ENCODE data around the gene ZBTB46.

Gene ZBTB46

DNA sequence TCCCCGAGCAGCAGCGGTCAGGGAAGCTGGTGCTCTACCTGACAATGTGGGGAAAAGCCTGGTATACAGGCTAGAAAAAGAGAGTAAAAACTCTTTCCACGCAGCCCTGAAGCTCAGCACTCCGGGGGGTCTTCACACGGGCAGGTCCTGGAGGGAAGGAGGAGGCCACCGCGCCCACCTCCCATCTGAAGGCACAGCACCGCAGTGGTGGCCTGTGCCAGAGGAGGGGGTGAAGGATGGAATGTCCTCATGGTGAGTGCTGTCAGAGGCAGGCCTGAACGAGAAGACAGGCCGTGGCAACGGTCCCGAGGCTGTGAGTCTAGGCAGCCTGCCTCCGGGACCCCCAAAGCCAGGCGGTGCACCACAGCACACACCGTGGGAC is 85.6 kb downstream of the ZBTB46 start:
- Mint-ChIP-seq H3K4me1 (no peaks in the 10 kb centered on the region), H3K4me3 (no peak overlapping the region), H3K27me3 (peaks cover 1% of the 10 kb centered on the region), H3K36me3 (no peaks in the 10 kb centered on the region), H3K9me3 (no peaks in the 10 kb centered on the region), H3K27ac (no peak overlapping the region)
- DNase-seq (ENCODE audit: low spot score in 2 of 2): no peak
- no peak for ATAC-seq (ENCODE audit: low read depth)

- DNase-seq (ENCODE audit: low spot score in 2 of 2) (no peak), ATAC-seq (ENCODE audit: low read depth) (no peak)
- H3K36me3 Mint-ChIP-seq: no peaks in the 10 kb centered on the region
- peaks cover 1% of the 10 kb centered on the region for H3K27me3 Mint-ChIP-seq
- no peaks in the 10 kb centered on the region for H3K9me3 Mint-ChIP-seq
- H3K27ac Mint-ChIP-seq: no peak overlapping the region
- no peaks in the 10 kb centered on the region for H3K4me1 Mint-ChIP-seq
- no peak overlapping the region for H3K4me3 Mint-ChIP-seq
These were observed 86.3 kb downstream of the ZBTB46 start for GRCh38 chr20:63744574-63745423.

DNA sequence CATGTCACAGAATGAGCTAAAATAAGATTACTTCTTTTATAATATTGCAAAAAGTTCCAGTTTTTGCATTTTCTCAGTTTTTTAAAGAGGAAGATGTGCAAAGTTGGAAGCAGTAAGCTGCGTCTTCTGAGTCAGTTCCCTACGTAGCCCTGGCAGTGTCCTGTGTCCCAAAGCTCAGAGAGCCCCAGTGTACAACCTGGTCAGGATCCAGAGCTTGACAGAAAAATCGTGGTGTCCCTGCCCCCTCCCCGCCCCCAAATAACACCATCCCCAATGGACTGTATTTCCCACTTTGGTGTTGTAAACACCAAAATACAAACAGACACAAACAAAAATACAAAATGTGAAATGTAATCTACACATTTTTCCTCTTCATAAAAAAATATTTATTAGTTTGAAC is 86.9 kb downstream of the ZBTB46 start:
- H3K27me3 Mint-ChIP-seq: peaks cover 1% of the 10 kb centered on the region
- H3K9me3 Mint-ChIP-seq: no peaks in the 10 kb centered on the region
- no peak overlapping the region for H3K27ac Mint-ChIP-seq
- H3K4me3 Mint-ChIP-seq: no peak overlapping the region
- no peaks in the 10 kb centered on the region for H3K4me1 Mint-ChIP-seq
- no peak for DNase-seq (ENCODE audit: low spot score in 2 of 2)
- H3K36me3 Mint-ChIP-seq: no peaks in the 10 kb centered on the region
- ATAC-seq (ENCODE audit: low read depth): no peak

DNA sequence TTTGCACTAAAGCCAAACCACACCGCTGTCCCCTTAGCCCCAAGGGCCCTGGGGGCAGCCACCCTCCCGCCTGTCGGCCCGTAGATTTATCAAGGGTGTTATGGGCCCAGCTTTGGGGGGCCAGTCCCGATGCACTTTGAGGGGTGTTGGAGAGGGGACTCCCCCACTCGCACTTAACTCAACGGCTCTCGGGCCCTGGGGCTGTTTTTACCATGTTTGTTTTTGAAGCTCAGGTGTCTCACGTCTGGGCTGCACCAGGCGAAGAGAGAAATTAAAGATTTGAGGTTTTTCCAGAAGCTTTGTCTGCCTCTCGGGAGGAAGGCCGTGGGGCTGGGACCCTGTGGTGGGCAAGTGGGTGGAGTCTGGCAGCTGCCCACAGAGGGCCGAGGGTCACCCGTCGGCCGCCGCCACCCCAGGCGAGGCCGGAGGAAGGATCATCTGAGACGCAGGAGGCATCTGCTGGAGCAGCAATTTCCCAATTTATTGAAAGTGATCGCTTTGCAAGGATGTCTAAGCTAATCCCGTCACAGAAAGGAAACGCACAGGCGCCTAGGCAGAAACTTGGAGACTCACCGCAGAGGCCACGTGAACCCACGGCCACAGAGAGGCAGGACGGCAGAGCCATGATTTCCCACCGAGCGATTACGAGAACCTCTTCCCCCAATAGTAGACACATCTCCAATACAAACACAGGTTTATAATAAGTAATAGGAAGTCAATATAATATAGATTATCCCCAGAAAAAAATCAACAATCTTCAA is 87.7 kb downstream of the ZBTB46 start:
- peaks cover 1% of the 10 kb centered on the region for H3K27me3 Mint-ChIP-seq
- no peaks in the 10 kb centered on the region for H3K9me3 Mint-ChIP-seq
- H3K36me3 Mint-ChIP-seq: no peaks in the 10 kb centered on the region
- no peak overlapping the region for H3K27ac Mint-ChIP-seq
- no peaks in the 10 kb centered on the region for H3K4me1 Mint-ChIP-seq
- H3K4me3 Mint-ChIP-seq: no peak overlapping the region
- no peak for ATAC-seq (ENCODE audit: low read depth)
- DNase-seq (ENCODE audit: low spot score in 2 of 2): no peak

GRCh38 chr20:63742381-63743024 is 88.6 kb downstream of the ZBTB46 start:
- no peaks in the 10 kb centered on the region for H3K36me3 Mint-ChIP-seq
- no peaks in the 10 kb centered on the region for H3K4me1 Mint-ChIP-seq
- no peaks in the 10 kb centered on the region for H3K9me3 Mint-ChIP-seq
- H3K27ac Mint-ChIP-seq: no peak overlapping the region
- peaks cover 1% of the 10 kb centered on the region for H3K27me3 Mint-ChIP-seq
- ATAC-seq (ENCODE audit: low read depth): no peak
- DNase-seq (ENCODE audit: low spot score in 2 of 2): no peak
- H3K4me3 Mint-ChIP-seq: no peak overlapping the region

DNA sequence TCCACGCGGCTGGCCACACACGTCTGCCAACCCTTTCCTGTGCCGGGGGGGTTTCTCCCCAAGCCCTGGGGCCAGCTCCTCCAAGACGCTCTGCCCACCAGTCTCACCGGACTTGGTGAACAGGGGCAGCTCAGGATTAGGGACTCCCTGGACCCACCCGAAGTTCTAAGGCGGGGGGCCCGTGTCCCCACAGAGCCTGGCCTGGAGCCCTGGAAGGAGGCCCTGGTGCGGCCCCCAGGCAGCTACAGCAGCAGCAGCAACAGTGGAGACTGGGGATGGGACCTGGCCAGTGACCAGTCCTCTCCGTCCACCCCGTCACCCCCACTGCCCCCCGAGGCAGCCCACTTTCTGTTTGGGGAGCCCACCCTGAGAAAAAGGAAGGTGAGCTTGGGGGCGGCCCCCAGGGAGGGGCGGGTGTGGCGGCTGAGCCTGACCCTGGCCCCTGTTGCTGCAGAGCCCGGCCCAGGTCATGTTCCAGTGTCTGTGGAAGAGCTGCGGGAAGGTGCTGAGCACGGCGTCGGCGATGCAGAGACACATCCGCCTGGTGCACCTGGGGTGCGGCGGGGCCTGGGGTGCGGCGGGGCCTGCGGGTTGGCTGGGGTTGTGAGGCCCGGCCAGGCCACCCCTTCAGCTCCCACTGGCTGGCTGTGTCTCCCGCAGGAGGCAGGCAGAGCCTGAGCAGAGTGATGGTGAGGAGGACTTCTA is 89.2 kb downstream of the ZBTB46 start:
- no peak for ATAC-seq (ENCODE audit: low read depth)
- peak overlapping the region; percentile 66 for H3K4me3 Mint-ChIP-seq

GRCh38 chr20:63741354-63741675 is 89.7 kb downstream of the ZBTB46 start:
- ATAC-seq (ENCODE audit: low read depth): no peak
- Mint-ChIP-seq H3K27ac (no peak overlapping the region), H3K27me3 (peaks cover 1% of the 10 kb centered on the region), H3K4me1 (peaks cover 1% of the 10 kb centered on the region), H3K4me3 (peak overlapping the region; percentile 66), H3K36me3 (no peaks in the 10 kb centered on the region), H3K9me3 (no peaks in the 10 kb centered on the region)
- no peak for DNase-seq (ENCODE audit: low spot score in 2 of 2)

More for the DNA sequence above, 89.2 kb downstream of the ZBTB46 start:
- Mint-ChIP-seq H3K27me3 (peaks cover 1% of the 10 kb centered on the region), H3K4me1 (no peaks in the 10 kb centered on the region), H3K9me3 (no peaks in the 10 kb centered on the region), H3K27ac (no peak overlapping the region), H3K36me3 (no peaks in the 10 kb centered on the region)
- no peak for DNase-seq (ENCODE audit: low spot score in 2 of 2)

DNA sequence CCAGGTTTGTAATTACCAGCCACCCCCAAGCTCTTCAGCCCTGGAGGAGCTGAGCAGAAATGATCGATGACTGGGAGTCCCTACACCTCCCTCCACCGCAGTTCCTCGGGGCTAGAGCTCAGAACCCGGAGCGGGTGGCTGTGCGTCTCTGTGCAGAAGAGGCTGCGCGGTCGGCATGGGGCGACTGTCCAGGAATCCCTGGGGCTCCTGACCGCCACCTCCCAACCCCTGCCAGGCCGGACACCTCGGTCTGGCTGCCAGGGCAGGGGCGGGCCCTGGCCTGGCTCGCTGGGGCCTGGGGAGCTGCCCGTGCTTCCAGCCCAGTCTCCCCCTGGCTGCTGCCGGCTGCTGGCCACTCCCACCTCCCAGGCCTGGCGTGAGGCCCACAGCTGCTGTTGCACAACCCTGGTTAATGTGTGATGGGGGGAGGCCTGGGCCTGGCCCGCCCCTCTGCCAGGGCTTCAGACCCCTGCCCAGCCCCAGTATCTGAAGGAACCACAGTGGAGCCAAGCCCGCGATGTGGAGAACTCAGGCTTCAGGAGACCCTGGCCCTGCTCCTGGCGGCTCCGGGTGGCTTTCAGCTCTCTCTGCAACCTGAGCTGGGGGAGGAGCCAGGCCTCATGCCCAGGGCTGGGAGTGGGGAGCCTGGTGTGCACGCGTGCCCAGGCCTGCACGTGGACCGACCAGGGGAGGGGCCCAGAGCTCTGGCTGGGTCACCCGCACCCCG is 90.3 kb downstream of the ZBTB46 start:
- no peaks in the 10 kb centered on the region for H3K9me3 Mint-ChIP-seq
- no peak for DNase-seq (ENCODE audit: low spot score in 2 of 2)

DNA sequence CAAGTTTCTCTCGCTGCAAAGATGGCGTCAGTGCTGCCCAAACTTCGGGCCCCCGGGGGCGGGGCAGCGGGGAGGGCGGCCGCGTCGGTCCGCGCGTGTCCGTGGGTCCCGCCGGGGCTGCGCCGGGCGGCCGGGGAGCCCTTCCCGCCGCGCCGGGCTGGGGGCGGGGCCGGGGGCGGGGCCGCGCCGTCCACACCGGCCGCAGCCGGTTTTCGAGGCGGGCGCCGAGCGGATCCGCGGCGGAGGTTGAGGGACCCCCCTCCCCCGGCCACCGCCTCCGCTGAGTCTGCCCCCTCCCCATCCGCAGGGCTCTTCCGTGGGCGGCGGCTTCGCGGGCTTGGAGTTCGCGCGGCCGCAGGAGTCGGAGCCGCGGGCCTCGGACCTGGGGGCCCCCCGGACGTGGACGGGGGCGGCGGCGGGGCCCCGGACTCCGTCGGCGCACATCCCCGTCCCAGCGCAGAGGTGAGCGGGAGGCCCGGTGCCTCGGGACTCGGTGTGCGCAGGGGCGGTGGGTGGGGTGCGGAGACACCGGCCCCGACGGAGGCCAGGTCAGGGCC is 90.9 kb downstream of the ZBTB46 start:
- Mint-ChIP-seq H3K27ac (no peak overlapping the region), H3K4me3 (peak overlapping the region; percentile 39), H3K4me1 (peaks cover 10% of the 10 kb centered on the region), H3K9me3 (no peaks in the 10 kb centered on the region), H3K27me3 (no peaks in the 10 kb centered on the region), H3K36me3 (no peaks in the 10 kb centered on the region)
- ATAC-seq (ENCODE audit: low read depth): peak; percentile 3
- DNase-seq (ENCODE audit: low spot score in 2 of 2): no peak

More for the DNA sequence above, 90.3 kb downstream of the ZBTB46 start:
- H3K4me3 Mint-ChIP-seq: peak overlapping the region; percentile 66
- H3K36me3 Mint-ChIP-seq: no peaks in the 10 kb centered on the region
- ATAC-seq (ENCODE audit: low read depth): no peak
- peaks cover under 1% of the 10 kb centered on the region for H3K27me3 Mint-ChIP-seq
- H3K27ac Mint-ChIP-seq: no peak overlapping the region
- H3K4me1 Mint-ChIP-seq: peaks cover 6% of the 10 kb centered on the region

DNA sequence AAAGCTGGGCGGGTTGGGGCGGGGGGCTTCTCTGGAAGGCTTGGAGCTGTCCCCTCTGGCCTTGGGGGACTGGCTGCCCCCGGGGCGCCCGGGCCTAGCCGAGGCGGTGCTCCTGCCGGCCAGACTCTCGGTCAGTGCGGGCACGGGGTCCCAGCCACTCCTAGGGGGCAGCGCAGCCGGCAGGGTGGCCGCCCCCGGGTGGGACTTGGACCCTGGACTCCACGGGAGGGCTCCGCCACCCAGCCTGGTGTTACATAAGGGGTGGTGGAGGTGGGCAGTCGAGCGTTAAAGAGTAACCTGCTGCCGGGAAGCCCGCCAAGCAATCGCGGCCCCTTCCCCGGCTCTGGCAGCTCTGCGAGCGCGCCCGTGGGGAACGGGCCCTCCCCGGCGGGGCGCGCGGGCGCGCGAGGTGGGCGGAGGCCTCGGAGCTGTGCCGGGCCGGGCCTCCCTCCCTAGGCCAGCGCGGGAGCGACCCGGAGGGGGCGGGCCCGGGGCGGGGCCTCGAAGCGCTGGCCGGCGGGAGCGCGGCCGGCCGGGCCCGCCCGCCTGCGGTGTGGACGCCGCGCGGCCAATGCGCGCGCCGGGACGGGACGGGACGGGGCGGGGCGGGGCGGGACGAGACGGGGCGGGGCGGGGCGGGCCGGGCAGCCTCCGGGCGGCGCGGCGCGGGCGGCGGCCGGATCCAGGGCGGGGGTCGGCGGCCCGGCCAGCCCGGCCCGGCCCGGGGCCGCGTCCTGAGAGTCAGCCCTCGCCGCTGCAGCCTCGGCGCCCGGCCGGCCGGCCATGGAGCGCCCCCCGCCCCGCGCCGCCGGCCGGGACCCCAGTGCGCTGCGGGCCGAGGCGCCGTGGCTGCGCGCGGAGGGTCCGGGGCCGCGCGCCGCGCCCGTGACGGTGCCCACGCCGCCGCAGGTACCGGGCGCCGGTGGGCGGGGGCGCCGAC is 91.7 kb downstream of the ZBTB46 start, which contains the start of gene SLC2A4RG:
SLC2A4RG (plus strand) TSS at position 647 of the 940 bp plus-strand sequence; CDS start at position 784, 137 bp downstream.
- H3K36me3 Mint-ChIP-seq: peaks cover 2% of the 10 kb centered on the region
- no peaks in the 10 kb centered on the region for H3K27me3 Mint-ChIP-seq
- H3K4me1 Mint-ChIP-seq: peaks cover 10% of the 10 kb centered on the region
- H3K9me3 Mint-ChIP-seq: no peaks in the 10 kb centered on the region
- ATAC-seq (ENCODE audit: low read depth): peak; percentile 33
- DNase-seq (ENCODE audit: low spot score in 2 of 2): peak; percentile 33 to 63
- H3K27ac Mint-ChIP-seq: no peak within 1 kb of the TSS
- peak within 1 kb of the TSS; percentile 44 for H3K4me3 Mint-ChIP-seq

DNA sequence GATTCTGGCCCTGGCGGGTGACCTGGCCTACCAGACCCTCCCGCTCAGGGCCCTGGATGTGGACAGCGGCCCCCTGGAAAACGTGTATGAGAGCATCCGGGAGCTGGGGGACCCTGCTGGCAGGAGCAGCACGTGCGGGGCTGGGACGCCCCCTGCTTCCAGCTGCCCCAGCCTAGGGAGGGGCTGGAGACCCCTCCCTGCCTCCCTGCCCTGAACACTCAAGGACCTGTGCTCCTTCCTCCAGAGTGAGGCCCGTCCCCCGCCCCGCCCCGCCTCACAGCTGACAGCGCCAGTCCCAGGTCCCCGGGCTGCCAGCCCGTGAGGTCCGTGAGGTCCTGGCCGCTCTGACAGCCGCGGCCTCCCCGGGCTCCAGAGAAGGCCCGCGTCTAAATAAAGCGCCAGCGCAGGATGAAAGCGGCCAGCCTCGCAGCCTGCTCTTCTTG is 92.4 kb downstream of the ZBTB46 start:
- H3K4me3 Mint-ChIP-seq: peak overlapping the region; percentile 66
- peaks cover 7% of the 10 kb centered on the region for H3K36me3 Mint-ChIP-seq
- peaks cover 10% of the 10 kb centered on the region for H3K4me1 Mint-ChIP-seq
- H3K27ac Mint-ChIP-seq: no peak overlapping the region
- ATAC-seq (ENCODE audit: low read depth) (no peak), DNase-seq (ENCODE audit: low spot score in 2 of 2) (no peak)
- no peaks in the 10 kb centered on the region for H3K27me3 Mint-ChIP-seq
- no peaks in the 10 kb centered on the region for H3K9me3 Mint-ChIP-seq

All from memory B cell (primary cell).